ENCODE data around the gene RACK1. TPM values are rescaled to one million over a fixed set of nuclear protein-coding genes. Genes with fewer than 3 reads are reported as not detected.

The RACK1 gene
- total and polyA plus RNA-seq, 2 of the 8 experiments (the other 6 are each of a cell fraction or from before 2014, with no cell fraction given) = 2,589 to 7,971 TPM

DNA sequence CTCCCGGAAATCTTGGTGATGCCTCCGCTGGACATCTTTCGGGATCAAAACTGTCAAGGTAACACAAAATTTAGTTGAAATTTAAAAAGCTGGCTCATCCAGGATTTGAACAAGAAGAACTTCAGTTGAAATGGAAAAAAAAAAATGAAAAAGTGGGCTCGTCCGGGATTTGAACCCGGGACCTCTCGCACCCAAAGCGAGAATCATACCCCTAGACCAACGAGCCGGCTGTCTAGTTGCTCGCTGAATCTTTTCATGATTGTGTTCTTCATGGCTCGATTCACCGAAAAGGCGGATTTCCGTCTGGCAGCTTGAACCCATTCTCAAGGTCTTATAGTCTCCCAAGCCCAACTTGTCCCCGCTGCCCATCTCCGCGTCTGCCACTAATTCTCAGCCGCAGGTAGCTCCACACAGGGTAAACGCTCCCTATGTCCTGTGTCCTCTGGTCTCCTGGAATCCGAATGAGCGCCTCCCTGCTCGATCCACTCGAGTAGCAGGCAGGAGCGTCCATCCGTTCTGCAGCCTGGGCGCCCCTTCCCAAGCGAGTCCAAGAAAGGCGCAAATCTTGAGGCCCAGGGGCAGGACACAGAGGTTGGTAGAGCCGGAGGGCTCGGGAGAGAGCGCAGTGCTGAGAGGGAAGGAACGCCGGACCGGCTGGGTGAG, 54.9 kb downstream of the RACK1 start (continued):
- TF ChIP-seq FOSL1 (IDR thresholded peaks at IDR 0.05; ENCODE audit: insufficient read depth, low read depth, low read length) = no peak
- no peak for TF ChIP-seq CTBP2 (IDR thresholded peaks at IDR 0.05; ENCODE audit: borderline replicate concordance, insufficient read depth, insufficient read length, low read length)
- TF ChIP-seq, protein P1, sequence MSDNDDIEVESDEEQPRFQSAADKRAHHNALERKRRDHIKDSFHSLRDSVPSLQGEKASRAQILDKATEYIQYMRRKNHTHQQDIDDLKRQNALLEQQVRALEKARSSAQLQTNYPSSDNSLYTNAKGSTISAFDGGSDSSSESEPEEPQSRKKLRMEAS (IDR thresholded peaks at IDR 0.05) = no peak
- no peak for TF ChIP-seq GABPA (IDR thresholded peaks at IDR 0.05; ENCODE audit: borderline replicate concordance, insufficient read depth, low read length)
- TF ChIP-seq MAFK (IDR thresholded peaks at IDR 0.05; ENCODE audit: low read depth, low read length) = peak; percentile 76; the same call in 1 of the 2 replicates
- 0 out of 2 replicates have a peak, but pooled peaks have one; percentile 47 for TF ChIP-seq EGR1 (IDR thresholded peaks at IDR 0.05; ENCODE audit: borderline replicate concordance, low read depth, low read length)
- no peak for TF ChIP-seq SIRT6 (IDR thresholded peaks at IDR 0.05; ENCODE audit: low read length)
- no peak for TF ChIP-seq EP300 (IDR thresholded peaks at IDR 0.05; ENCODE audit: borderline replicate concordance in 1 of 2, low read depth in 2 of 2, low read length in 2 of 2)
- TF ChIP-seq HDAC2 (IDR thresholded peaks at IDR 0.05; ENCODE audit: borderline replicate concordance in 1 of 2, low read depth in 2 of 2, low read length in 2 of 2) = 0 out of 4 replicates have a peak, but pooled peaks of 1 of the 2 experiments have one; percentile 46
- no peak for TF ChIP-seq EZH2 (IDR thresholded peaks at IDR 0.05; ENCODE audit: low read depth, low read length, severe bottlenecking)
- TF ChIP-seq, protein P2, sequence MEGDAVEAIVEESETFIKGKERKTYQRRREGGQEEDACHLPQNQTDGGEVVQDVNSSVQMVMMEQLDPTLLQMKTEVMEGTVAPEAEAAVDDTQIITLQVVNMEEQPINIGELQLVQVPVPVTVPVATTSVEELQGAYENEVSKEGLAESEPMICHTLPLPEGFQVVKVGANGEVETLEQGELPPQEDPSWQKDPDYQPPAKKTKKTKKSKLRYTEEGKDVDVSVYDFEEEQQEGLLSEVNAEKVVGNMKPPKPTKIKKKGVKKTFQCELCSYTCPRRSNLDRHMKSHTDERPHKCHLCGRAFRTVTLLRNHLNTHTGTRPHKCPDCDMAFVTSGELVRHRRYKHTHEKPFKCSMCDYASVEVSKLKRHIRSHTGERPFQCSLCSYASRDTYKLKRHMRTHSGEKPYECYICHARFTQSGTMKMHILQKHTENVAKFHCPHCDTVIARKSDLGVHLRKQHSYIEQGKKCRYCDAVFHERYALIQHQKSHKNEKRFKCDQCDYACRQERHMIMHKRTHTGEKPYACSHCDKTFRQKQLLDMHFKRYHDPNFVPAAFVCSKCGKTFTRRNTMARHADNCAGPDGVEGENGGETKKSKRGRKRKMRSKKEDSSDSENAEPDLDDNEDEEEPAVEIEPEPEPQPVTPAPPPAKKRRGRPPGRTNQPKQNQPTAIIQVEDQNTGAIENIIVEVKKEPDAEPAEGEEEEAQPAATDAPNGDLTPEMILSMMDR (IDR thresholded peaks at IDR 0.05; ENCODE audit: control extremely low read depth in 1 of 3, insufficient read depth in 1 of 3, low read depth in 1 of 3, low read length in 3 of 3) = no peak
- TF ChIP-seq SP4 (IDR thresholded peaks at IDR 0.05; ENCODE audit: low read length) = peak; percentile 54; the same call in 1 of the 2 replicates
- TF ChIP-seq, protein P3, sequence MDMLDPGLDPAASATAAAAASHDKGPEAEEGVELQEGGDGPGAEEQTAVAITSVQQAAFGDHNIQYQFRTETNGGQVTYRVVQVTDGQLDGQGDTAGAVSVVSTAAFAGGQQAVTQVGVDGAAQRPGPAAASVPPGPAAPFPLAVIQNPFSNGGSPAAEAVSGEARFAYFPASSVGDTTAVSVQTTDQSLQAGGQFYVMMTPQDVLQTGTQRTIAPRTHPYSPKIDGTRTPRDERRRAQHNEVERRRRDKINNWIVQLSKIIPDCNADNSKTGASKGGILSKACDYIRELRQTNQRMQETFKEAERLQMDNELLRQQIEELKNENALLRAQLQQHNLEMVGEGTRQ (IDR thresholded peaks at IDR 0.05; ENCODE audit: low read length) = no peak
- no peak for TF ChIP-seq YY1 (IDR thresholded peaks at IDR 0.05; ENCODE audit: low read depth, low read length)
- TF ChIP-seq SAP30 (IDR thresholded peaks at IDR 0.05; ENCODE audit: insufficient read depth, insufficient replicate concordance, low read length) = no peak
- TF ChIP-seq KDM4A (IDR thresholded peaks at IDR 0.05; ENCODE audit: low read depth, low read length, severe bottlenecking) = peak; percentile 53
- no peak for TF ChIP-seq TCF12 (IDR thresholded peaks at IDR 0.05; ENCODE audit: low read depth, low read length)
- no peak for TF ChIP-seq NANOG (IDR thresholded peaks at IDR 0.05; ENCODE audit: insufficient read depth, low read depth, low read length, poor library complexity, severe bottlenecking)
- no peak; the same call in 1 of the 2 replicates for TF ChIP-seq NRF1 (IDR thresholded peaks at IDR 0.05; ENCODE audit: low read depth, low read length)
